Vagina (tissue), 2 donors: ENCODE measurements around the gene TSPAN4. TPM values are rescaled to one million over a fixed set of nuclear protein-coding genes. Genes with fewer than 3 reads are reported as not detected.

Experiments
- DNase-seq, 2 donors: peaks; one replicate each; pipeline ENCODE4 v3.0.0-alpha.2; 2017; ENCODE audit errors: extremely low spot score in 2 of 2
- H3K27ac ChIP-seq: fragments of 200-600 bp; sonication (generic); one replicate; pipeline ENCODE4 v1.5.1; 2019
- H3K27me3 ChIP-seq: fragments of 200-600 bp; sonication (generic); one replicate; pipeline ENCODE4 v1.5.1; 2019
- H3K36me3 ChIP-seq, 2 donors: fragments of 200-600 bp; sonication (generic); one replicate each; pipeline ENCODE4 v1.5.1; 2017 to 2019
- H3K4me1 ChIP-seq: fragments of 200-600 bp; sonication (generic); one replicate; pipeline ENCODE4 v1.5.1; 2019
- H3K4me3 ChIP-seq, 2 donors: fragments of 200-600 bp; sonication (generic); 1 replicate in 1 of 2; 2 replicates in 1 of 2; pipeline ENCODE4 v1.5.1; 2016 to 2019
- H3K9me3 ChIP-seq: fragments of 200-600 bp; sonication (generic); one replicate; pipeline ENCODE4 v1.5.1; 2019
- POLR2A ChIP-seq, 2 donors: fragments of 450-650 bp; IDR thresholded peaks; one replicate each; pipeline ENCODE4 v1.6.1; 2017; ENCODE audit warnings: antibody characterized with exemption in 2 of 2, mild to moderate bottlenecking in 2 of 2, moderate library complexity in 2 of 2
- POLR2AphosphoS5 ChIP-seq, 2 donors: sonication (generic); formaldehyde crosslinking; IDR thresholded peaks; one replicate each; pipeline ENCODE4 v1.9.0; 2017; ENCODE audit warnings: antibody characterized with exemption in 2 of 2, mild to moderate bottlenecking in 2 of 2, low read depth in 1 of 2; ENCODE audit not compliant: insufficient read depth in 1 of 2
- intact Hi-C: fragments of 100-400 bp; cut with DNase I; formaldehyde crosslinking; loops from one replicate; pipeline ENCODE4 v1.15.1; 2023
- total RNA-seq: library from RNA; depleted of rRNA; stranded (reverse); fragments of >200 nt; gene quantifications from one replicate; pipeline ENCODE4 v1.2.3, GENCODE V29; 2016
- TF ChIP-seq, protein P1 (sequence below), 3 experiments: fragments of 450-650 bp in 2 of 3; fragments of 200-600 bp in 1 of 3; sonication (generic) in 1 of 3; IDR thresholded peaks; one replicate each; pipeline ENCODE4 v1.5.1; 2017 to 2019; ENCODE audit warnings: antibody characterized with exemption in 3 of 3, mild to moderate bottlenecking in 2 of 3, moderate library complexity in 2 of 3

TSPAN4 gene
- total RNA-seq, 1 donor from 2014 or later: 99.0 TPM

DNA sequence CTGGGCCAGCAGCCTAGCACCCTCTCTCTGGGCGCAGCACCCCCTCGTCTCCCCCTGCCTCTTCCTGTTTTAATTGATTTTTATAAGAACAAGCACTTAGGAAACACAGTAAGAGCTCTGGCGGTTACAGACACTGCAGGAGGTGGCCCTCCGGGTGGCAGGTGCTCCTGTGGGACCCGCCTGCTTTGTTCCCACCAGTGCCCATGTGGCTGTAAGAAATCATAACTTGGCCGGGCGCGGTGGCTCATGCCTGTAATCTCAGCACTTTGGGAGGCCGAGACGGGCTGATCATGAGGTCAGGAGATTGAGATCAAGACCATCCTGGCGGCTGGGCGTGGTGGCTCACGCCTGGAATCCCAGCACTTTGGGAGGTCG lies 18.4 kb downstream of the TSPAN4 start:
- H3K4me1 ChIP-seq: peaks cover 44% of the 10 kb centered on the region
- H3K36me3 ChIP-seq: peaks cover 0 to 12% of the 10 kb centered on the region in 2 donors
- no peak for DNase-seq
- intact Hi-C loops: no loop called here
- H3K27ac ChIP-seq: no peak overlapping the region
- no peaks in the 10 kb centered on the region for H3K9me3 ChIP-seq
- no peak for TF ChIP-seq POLR2A (IDR thresholded peaks at IDR 0.05)
- TF ChIP-seq, protein P1, sequence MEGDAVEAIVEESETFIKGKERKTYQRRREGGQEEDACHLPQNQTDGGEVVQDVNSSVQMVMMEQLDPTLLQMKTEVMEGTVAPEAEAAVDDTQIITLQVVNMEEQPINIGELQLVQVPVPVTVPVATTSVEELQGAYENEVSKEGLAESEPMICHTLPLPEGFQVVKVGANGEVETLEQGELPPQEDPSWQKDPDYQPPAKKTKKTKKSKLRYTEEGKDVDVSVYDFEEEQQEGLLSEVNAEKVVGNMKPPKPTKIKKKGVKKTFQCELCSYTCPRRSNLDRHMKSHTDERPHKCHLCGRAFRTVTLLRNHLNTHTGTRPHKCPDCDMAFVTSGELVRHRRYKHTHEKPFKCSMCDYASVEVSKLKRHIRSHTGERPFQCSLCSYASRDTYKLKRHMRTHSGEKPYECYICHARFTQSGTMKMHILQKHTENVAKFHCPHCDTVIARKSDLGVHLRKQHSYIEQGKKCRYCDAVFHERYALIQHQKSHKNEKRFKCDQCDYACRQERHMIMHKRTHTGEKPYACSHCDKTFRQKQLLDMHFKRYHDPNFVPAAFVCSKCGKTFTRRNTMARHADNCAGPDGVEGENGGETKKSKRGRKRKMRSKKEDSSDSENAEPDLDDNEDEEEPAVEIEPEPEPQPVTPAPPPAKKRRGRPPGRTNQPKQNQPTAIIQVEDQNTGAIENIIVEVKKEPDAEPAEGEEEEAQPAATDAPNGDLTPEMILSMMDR (IDR thresholded peaks at IDR 0.05): no peak
- TF ChIP-seq POLR2AphosphoS5 (IDR thresholded peaks at IDR 0.05; ENCODE audit: insufficient read depth in 1 of 2, low read depth in 1 of 2): no peak
- H3K27me3 ChIP-seq: no peaks in the 10 kb centered on the region
- no peak overlapping the region for H3K4me3 ChIP-seq

DNA sequence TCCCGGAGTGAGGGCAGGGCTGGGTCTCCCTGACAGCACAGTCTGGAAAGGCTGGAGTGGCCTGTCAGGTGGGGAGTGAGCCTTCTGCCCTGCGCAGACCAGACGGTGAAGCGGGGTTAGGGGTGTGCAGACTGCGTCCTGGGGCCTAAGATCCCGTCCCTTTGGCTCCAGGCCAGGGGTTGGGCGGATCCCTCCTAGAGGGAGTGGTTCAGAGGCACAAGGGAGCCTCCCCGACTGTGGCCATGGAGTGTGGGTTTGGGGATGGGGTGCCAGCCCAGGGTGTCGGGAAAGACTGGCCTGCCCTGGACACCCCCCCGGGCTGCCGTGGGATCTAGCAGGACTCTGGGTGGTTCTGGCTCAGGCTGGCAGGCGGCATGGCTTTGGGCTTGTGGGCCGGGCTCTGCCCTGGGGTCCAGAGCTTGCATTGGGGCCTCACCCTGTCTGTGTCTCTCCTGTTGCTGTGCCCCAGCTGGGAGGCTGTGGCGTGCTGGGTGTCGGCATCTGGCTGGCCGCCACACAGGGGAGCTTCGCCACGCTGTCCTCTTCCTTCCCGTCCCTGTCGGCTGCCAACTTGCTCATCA lies 19.5 kb downstream of the TSPAN4 start:
- intact Hi-C loops: no loop called here

DNA sequence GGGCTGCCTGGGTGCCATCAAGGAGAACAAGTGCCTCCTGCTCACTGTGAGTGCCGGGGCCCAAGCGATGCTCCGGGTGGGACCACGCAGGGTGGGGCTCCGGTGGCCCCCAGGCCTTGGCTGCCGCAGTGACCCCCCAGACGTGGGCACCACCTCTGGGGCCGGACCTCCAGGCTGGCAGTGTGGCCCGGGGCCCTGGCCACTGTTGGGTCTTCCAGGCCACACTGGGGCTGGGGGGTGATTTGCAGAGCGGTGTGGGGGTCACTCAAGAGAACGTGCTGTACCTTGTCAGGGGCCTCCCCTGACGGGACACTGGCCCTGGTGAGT lies 20.0 kb downstream of the TSPAN4 start:
- TF ChIP-seq POLR2A (IDR thresholded peaks at IDR 0.05) (no peak), POLR2AphosphoS5 (IDR thresholded peaks at IDR 0.05; ENCODE audit: insufficient read depth in 1 of 2, low read depth in 1 of 2) (no peak)
- TF ChIP-seq, protein P1 (IDR thresholded peaks at IDR 0.05): no peak

More for the DNA sequence above, 19.5 kb downstream of the TSPAN4 start:
- Histone ChIP-seq H3K4me1 (peaks cover 36% of the 10 kb centered on the region), H3K27ac (no peak overlapping the region), H3K4me3 (no peak overlapping the region), H3K27me3 (no peaks in the 10 kb centered on the region), H3K36me3 (peaks cover 0 to 12% of the 10 kb centered on the region in 2 donors), H3K9me3 (no peaks in the 10 kb centered on the region)
- DNase-seq: no peak
- TF ChIP-seq POLR2A (IDR thresholded peaks at IDR 0.05): no peak
- TF ChIP-seq, protein P1 (IDR thresholded peaks at IDR 0.05): no peak
- TF ChIP-seq POLR2AphosphoS5 (IDR thresholded peaks at IDR 0.05; ENCODE audit: insufficient read depth in 1 of 2, low read depth in 1 of 2): no peak

DNA sequence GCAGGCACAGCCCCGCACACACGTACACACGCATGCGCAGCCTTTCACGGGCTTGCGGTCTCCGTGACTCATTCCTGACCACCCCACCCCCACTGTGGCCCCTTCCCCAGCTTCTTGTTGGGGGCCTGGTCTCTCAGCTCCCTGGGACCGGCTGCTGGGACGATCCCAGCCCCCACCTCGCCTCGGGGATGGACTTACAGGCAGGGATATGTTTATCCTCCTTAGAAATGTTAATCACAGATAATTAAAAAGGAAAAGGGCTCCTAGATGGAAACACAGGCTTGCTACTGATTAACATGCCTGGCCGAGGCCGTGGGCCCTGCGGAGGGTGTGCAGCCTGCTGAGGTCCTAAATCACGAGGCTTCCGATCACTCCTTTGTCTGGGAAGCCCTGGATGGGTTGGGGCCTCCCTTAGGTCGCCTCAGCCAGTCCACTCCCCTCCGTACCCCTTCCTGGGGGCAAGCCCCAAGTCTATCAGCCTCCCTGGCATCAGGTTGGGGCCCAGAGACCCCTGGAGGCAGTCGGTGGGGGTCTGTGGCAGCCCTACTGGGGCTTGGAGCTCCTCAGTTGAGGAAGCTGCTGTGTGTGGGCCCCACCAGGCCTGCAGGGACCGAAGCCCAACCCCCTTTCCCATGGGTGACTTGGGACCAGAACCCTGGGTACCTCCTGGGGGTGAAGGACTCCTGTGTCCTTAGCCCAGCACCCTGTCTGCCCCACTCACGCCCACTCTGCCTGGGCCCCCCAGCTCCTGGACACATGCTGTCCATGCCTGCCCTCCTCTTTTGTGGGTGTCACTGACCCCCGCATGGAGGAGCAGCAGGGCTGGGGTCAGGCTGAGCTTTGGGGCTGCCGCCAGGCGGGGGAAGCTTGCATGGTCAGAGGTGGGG lies 20.6 kb downstream of the TSPAN4 start:
- Histone ChIP-seq H3K4me3 (no peak overlapping the region), H3K36me3 (peaks cover 0 to 12% of the 10 kb centered on the region in 2 donors), H3K27ac (no peak overlapping the region), H3K4me1 (peaks cover 33% of the 10 kb centered on the region), H3K9me3 (no peaks in the 10 kb centered on the region), H3K27me3 (no peaks in the 10 kb centered on the region)
- DNase-seq: no peak
- intact Hi-C loops: no loop called here
- TF ChIP-seq POLR2AphosphoS5 (IDR thresholded peaks at IDR 0.05; ENCODE audit: insufficient read depth in 1 of 2, low read depth in 1 of 2) (no peak), POLR2A (IDR thresholded peaks at IDR 0.05) (no peak)
- TF ChIP-seq, protein P1 (IDR thresholded peaks at IDR 0.05): no peak

More for the DNA sequence above, 20.0 kb downstream of the TSPAN4 start:
- Histone ChIP-seq H3K4me3 (no peak overlapping the region), H3K36me3 (peaks cover 0 to 12% of the 10 kb centered on the region in 2 donors), H3K4me1 (peaks cover 36% of the 10 kb centered on the region), H3K27me3 (no peaks in the 10 kb centered on the region), H3K27ac (no peak overlapping the region), H3K9me3 (no peaks in the 10 kb centered on the region)
- intact Hi-C loops: no loop called here
- DNase-seq: no peak
